ENCODE data around the gene INPP4B. TPM values are rescaled to one million over a fixed set of nuclear protein-coding genes. Genes with fewer than 3 reads are reported as not detected.

The INPP4B gene
- total and polyA plus RNA-seq, 7 donors, result 4.2 to 27.3 (median 17.2) TPM

- intact Hi-C loops (cut with DNase I), result no loop called here
- WGBS, 2 donors, result 93 to 95% methylated on average over 1 of the region's 1 CpG
- DNase-seq, result no peak
Measured at GRCh38 chr4:142838778-142839177, 7.3 kb downstream of the INPP4B start.

GRCh38 chr4:142832022-142832421, 14.1 kb downstream of the INPP4B start:
- H3K27ac ChIP-seq, result no peak overlapping the region
- no peak for DNase-seq
- no peaks in the 10 kb centered on the region for H3K9me3 ChIP-seq
- no peaks in the 10 kb centered on the region for H3K36me3 ChIP-seq
- TF ChIP-seq POLR2AphosphoS5 (IDR thresholded peaks at IDR 0.05), result no peak
- TF ChIP-seq POLR2A (IDR thresholded peaks at IDR 0.05), result no peak
- no peak for TF ChIP-seq CTCF (IDR thresholded peaks at IDR 0.05)
- TF ChIP-seq EP300 (IDR thresholded peaks at IDR 0.05), result no peak
- H3K4me1 ChIP-seq, result no peaks in the 10 kb centered on the region
- no peak overlapping the region for H3K4me3 ChIP-seq
- intact Hi-C loops (cut with DNase I), result no loop called here
- 61 to 85% methylated on average over 5 of the region's 5 CpGs for WGBS, 2 donors
- H3K27me3 ChIP-seq, result no peaks in the 10 kb centered on the region

More at GRCh38 chr4:142838778-142839177, 7.3 kb downstream of the INPP4B start:
- TF ChIP-seq EP300 (IDR thresholded peaks at IDR 0.05) (no peak), POLR2A (IDR thresholded peaks at IDR 0.05) (no peak), CTCF (IDR thresholded peaks at IDR 0.05) (no peak), POLR2AphosphoS5 (IDR thresholded peaks at IDR 0.05) (no peak)
- peaks cover 0 to 1% (median 0%) of the 10 kb centered on the region in 4 donors for H3K4me1 ChIP-seq
- H3K27me3 ChIP-seq, result no peaks in the 10 kb centered on the region
- no peak overlapping the region for H3K4me3 ChIP-seq
- H3K36me3 ChIP-seq, result no peaks in the 10 kb centered on the region
- no peaks in the 10 kb centered on the region for H3K9me3 ChIP-seq
- no peak overlapping the region for H3K27ac ChIP-seq

- no peak overlapping the region for H3K27ac ChIP-seq
- H3K27me3 ChIP-seq, result no peaks in the 10 kb centered on the region
- no peak for DNase-seq
- H3K4me1 ChIP-seq, result no peaks in the 10 kb centered on the region
- H3K36me3 ChIP-seq, result no peaks in the 10 kb centered on the region
- no peak overlapping the region for H3K4me3 ChIP-seq
- intact Hi-C loops (cut with DNase I), result loop anchor here (5.0 kb wide), 1 partner anchor 544 kb away; no protein-coding TSS in a partner anchor
- TF ChIP-seq POLR2AphosphoS5 (IDR thresholded peaks at IDR 0.05), result no peak
- no peak for TF ChIP-seq EP300 (IDR thresholded peaks at IDR 0.05)
- TF ChIP-seq POLR2A (IDR thresholded peaks at IDR 0.05), result no peak
- TF ChIP-seq CTCF (IDR thresholded peaks at IDR 0.05), result no peak
- 95 to 97% methylated on average over 4 of the region's 4 CpGs for WGBS, 2 donors
- no peaks in the 10 kb centered on the region for H3K9me3 ChIP-seq
Measured at GRCh38 chr4:142826503-142827241, 19.4 kb downstream of the INPP4B start.

- no peak overlapping the region for H3K27ac ChIP-seq
- intact Hi-C loops (cut with DNase I), result no loop called here
- 90 to 96% methylated on average over 1 of the region's 1 CpG for WGBS, 2 donors
- H3K27me3 ChIP-seq, result no peaks in the 10 kb centered on the region
- no peaks in the 10 kb centered on the region for H3K4me1 ChIP-seq
- no peaks in the 10 kb centered on the region for H3K9me3 ChIP-seq
- H3K4me3 ChIP-seq, result no peak overlapping the region
- no peaks in the 10 kb centered on the region for H3K36me3 ChIP-seq
- no peak for DNase-seq
- TF ChIP-seq POLR2A (IDR thresholded peaks at IDR 0.05) (no peak), POLR2AphosphoS5 (IDR thresholded peaks at IDR 0.05) (no peak), EP300 (IDR thresholded peaks at IDR 0.05) (no peak), CTCF (IDR thresholded peaks at IDR 0.05) (no peak)
Measured at GRCh38 chr4:142824368-142824767, 21.7 kb downstream of the INPP4B start.
